Stimulated activated CD8-positive, alpha-beta memory T cell treated with anti-CD3 and anti-CD28 coated beads, Interleukin-4, amount 100 ng/mL, for 4 hours (primary cell): Measurements from ENCODE around the gene BIRC6.

Experiments used
- DNase-seq, 2 donors: peaks; one replicate each; pipeline ENCODE4 v3.0.0-alpha.2; 2020; ENCODE audit warnings: low read depth in 2 of 2, low spot score in 1 of 2

The BIRC6 gene

GRCh38 chr2:32372519-32373182 is 15.8 kb downstream of the BIRC6 start:
- DNase-seq: no peak

DNA sequence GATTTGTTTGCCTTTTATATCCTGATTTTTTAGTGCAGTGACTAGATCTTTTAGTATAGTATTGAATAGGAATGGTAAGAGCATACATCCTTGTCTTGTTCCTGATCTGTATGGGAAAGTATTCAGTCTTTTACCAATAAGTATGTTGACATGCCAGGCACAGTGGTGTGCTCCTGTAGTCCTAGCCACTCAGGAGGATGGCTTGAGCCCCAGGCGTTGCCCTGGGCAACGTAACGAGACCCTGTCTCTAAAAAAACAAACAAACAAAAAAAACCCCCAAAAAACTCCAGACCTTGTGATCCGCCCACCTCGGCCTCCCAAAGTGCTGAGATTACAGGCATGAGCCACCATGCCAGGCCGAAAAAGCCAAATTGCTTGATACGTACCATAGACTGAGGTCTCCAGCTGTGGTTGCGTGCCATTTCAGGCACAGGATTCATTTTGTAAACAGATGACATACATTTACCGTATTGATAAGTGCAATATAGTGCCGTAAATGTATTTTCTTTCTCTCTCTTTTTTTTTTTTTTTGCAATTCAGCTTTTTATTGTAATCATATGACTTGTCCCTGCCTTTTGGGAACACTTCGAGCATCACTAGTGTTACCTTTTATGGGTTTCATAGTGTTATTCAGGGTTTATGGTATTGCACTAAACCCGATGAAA is 18.5 kb downstream of the BIRC6 start:
- DNase-seq: no peak

- DNase-seq: no peak
Measured at GRCh38 chr2:32376756-32377155, 19.9 kb downstream of the BIRC6 start.

DNA sequence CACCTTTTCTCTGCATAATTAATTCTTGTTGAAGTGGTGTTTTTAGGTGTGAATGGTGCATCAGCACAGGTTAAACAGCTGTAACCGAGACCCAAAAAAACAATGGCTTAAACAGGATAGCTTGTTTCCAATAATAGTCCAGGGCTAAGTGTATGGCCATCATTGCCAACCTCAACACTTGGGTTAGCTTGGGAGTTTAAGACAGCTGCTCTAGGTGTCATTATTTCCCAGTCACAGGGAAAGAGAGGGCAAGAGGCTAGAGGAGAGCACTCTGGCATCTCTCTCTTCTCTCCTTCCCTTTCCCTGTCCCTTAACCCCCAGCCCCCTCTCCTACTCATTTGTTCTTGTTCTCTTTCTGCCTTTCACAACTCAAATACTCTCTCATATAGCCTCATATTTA is 21.1 kb downstream of the BIRC6 start:
- DNase-seq: no peak

- no peak for DNase-seq
Measured at GRCh38 chr2:32379352-32379751, 22.5 kb downstream of the BIRC6 start.

- DNase-seq: no peak
Measured at GRCh38 chr2:32383858-32384257, 27.0 kb downstream of the BIRC6 start.

GRCh38 chr2:32384529-32384928 is 27.7 kb downstream of the BIRC6 start:
- no peak for DNase-seq

DNA sequence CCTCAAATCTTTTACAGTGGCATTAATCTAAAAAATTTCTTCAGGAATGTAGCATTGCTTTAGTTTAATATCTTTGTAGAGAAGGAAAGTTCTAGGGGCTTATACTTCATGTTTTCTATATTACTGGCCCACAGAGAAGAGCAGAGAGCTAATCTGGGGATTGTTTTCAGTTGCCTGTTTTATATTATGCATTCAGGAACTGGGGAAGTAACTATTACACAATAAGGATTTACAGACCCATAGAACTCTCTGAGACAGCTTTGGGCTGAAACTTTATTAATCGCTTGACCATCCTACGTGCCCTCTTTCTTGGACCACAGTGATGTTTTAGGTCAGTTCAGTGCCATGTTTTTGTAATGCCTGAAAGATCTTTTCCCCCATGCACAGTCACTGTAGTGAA is 29.9 kb downstream of the BIRC6 start:
- DNase-seq: no peak

- no peak for DNase-seq
Measured at GRCh38 chr2:32399221-32399620, 42.4 kb downstream of the BIRC6 start.

- no peak for DNase-seq
Measured at GRCh38 chr2:32402091-32402490, 45.3 kb downstream of the BIRC6 start.

DNA sequence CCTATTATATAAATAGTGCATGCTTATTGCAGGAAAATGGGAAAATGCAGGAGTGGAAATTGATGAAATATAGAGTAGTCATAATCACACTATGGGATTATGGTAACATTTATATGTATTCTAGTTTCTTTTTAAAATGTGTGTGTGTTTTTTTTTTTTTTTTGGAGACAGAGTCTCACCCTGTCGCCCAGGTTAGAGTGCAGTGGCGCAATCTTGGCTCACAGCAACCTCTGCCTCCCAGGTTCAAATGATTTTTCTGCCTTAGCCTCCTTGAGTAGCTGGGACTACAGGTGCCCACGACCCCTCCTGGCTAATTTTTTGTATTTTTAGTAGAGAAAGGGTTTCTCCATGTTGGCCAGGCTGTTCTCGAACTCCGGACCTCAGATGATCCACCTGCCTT is 47.0 kb downstream of the BIRC6 start:
- DNase-seq: no peak

DNA sequence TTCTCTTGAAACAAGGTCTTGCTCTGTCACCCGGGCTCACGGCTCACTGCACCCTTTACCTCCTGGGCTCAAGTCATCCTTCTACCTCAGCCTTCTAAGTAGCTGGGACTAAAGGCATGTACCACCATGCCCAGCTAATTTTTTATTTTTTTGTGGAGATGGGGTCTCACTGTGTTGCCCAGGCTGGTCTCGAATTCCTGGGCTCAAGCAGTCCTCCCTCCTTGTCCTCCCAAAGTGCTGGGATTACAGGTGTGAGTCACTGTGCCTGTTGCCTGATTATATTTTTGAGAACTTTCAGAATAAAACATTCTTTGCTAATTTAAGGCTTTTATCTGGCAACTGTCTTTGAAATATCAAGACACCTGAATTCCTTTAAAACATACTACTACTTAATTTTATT is 47.9 kb downstream of the BIRC6 start:
- no peak for DNase-seq

DNA sequence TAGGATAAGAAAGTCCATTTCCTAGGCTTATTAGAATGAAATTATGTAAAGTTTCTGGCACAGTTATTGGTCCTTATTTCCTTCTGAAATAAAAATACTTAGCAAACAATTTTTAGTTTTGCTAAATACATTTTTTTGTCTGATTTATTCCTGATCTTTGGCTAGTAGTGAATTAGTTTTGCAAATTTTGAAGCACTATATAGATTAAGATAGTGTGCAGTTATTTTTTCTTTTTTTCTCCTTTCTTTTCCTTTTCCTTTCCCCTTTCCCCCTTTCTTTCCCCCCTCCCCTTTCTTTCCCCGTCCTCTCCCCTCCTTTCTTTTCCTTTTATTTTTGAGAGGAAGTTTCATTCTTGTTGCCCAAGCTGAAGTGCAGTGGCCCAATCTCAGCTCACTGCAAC is 59.7 kb downstream of the BIRC6 start:
- no peak for DNase-seq

DNA sequence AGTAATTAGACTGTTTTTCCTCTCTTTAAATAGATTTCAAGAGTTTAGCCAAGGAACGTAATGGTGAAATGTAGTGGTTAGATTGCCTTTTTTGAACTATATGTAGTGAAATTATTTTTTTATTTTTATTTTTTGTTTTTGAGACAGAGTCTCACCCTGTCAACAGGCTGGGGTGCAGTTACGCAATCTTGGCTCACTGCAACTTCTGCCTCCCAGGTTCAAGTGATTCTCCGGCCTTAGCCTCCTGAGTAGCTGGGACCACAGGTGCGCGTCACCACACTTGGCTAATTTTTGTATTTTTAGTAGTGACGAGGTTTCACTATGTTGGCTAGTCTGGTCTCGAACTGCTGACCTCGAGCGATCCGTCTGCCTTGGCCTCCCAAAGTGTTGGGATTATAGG is 60.8 kb downstream of the BIRC6 start:
- DNase-seq: no peak

GRCh38 chr2:32418778-32419177 is 62.0 kb downstream of the BIRC6 start:
- no peak for DNase-seq

GRCh38 chr2:32422133-32422532 is 65.3 kb downstream of the BIRC6 start:
- DNase-seq: no peak

- no peak for DNase-seq
Measured at GRCh38 chr2:32423536-32423935, 66.7 kb downstream of the BIRC6 start.

GRCh38 chr2:32424739-32425138 is 67.9 kb downstream of the BIRC6 start:
- no peak for DNase-seq

DNA sequence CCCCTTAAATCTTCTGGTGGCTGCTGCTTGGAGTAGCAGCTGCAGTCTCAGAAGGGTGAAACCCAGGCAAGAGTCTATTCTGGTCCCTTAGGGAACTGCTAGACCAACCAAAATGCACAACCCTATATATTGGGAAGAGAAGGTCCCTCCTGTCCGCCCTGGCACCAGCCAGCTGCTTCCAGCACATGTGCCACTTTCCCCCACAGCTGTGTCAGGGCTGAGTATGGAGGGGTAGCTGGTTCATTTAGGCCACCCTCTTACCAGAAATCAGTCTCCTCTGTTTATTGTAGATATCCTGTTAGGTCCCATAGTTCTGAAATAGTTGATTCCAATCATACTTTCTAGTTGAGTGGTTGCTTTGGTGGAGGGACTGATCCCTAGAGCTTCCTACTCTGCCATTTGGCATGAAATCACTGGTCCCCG is 68.9 kb downstream of the BIRC6 start:
- no peak for DNase-seq

GRCh38 chr2:32427672-32428610 is 71.1 kb downstream of the BIRC6 start:
- DNase-seq: no peak

DNA sequence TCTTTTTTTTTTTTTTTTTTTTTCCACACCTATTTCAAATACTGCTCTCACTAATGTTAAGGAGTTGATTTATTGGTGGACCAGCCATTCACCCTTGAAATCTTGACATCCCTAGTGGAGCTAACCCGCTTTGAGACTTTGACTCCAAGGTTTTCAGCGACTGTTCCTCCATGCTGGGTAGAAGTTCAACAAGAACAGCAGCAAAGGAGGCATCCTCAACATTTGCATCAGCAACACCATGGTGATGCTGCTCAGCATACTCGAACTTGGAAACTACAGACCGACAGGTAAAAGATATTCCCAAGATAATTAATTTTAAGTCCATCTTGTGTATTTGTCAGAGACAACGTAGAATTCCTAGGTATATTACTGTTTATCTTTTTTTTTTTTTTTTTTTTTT is 74.0 kb downstream of the BIRC6 start:
- DNase-seq: no peak

- no peak for DNase-seq
Measured at GRCh38 chr2:32436150-32436549, 79.3 kb downstream of the BIRC6 start.
